Gastroesophageal sphincter (tissue), 4 donors: ENCODE data around the gene GPD1L. TPM values are rescaled to one million over a fixed set of nuclear protein-coding genes. Genes with fewer than 3 reads are reported as not detected.

Experiments
- ATAC-seq: fragments of 150-250 bp; one replicate; pipeline ENCODE4 v1.9.1; 2016; ENCODE audit warnings: mild to moderate bottlenecking, moderate library complexity
- H3K27ac ChIP-seq, 4 donors: fragments of 200-600 bp; sonication (generic) in 3 of 4; 1 replicate in 3 of 4; 2 replicates in 1 of 4; pipeline ENCODE4 v1.5.1; 2016 to 2019
- H3K27me3 ChIP-seq: fragments of 200-600 bp; sonication (generic); one replicate; pipeline ENCODE4 v1.5.1; 2019
- H3K36me3 ChIP-seq, 2 donors: fragments of 200-600 bp; sonication (generic); one replicate each; pipeline ENCODE4 v1.5.1; 2019; ENCODE audit warnings: control low read depth in 1 of 2
- H3K4me1 ChIP-seq, 3 donors: fragments of 200-600 bp; sonication (generic); 1 replicate in 2 of 3; 2 replicates in 1 of 3; pipeline ENCODE4 v1.5.1; 2016 to 2019; ENCODE audit warnings: control low read depth in 2 of 3
- H3K4me3 ChIP-seq, 2 donors: fragments of 200-600 bp; sonication (generic); one replicate each; pipeline ENCODE4 v1.5.1; 2019; ENCODE audit warnings: mild to moderate bottlenecking in 1 of 2, moderate library complexity in 1 of 2
- H3K9me3 ChIP-seq, 3 donors: fragments of 200-600 bp; sonication (generic); one replicate each; pipeline ENCODE4 v1.5.1; 2017 to 2019; ENCODE audit warnings: control low read depth in 2 of 3
- EP300 ChIP-seq: sonication (generic); formaldehyde crosslinking; IDR thresholded peaks from one replicate; pipeline ENCODE4 v1.6.1; 2017; ENCODE audit warnings: antibody characterized with exemption, mild to moderate bottlenecking
- POLR2A ChIP-seq, 2 donors: fragments of 450-650 bp; IDR thresholded peaks; one replicate each; pipeline ENCODE4 v1.6.1; 2017; ENCODE audit warnings: antibody characterized with exemption in 2 of 2, mild to moderate bottlenecking in 2 of 2, moderate library complexity in 1 of 2
- POLR2AphosphoS5 ChIP-seq: sonication (generic); formaldehyde crosslinking; IDR thresholded peaks from one replicate; pipeline ENCODE4 v1.6.1; 2017; ENCODE audit warnings: antibody characterized with exemption
- WGBS, 2 donors: methylation state at CpG; one replicate each; pipeline ENCODE4 v1.1.5; 2018; ENCODE audit warnings: low coverage in 1 of 2; 5-methylcytosine and 5-hydroxymethylcytosine counted together
- total RNA-seq, 4 donors: library from RNA; depleted of rRNA; stranded (reverse); fragments of >200 nt; gene quantifications; one replicate each; pipeline ENCODE4 v1.1.0, GENCODE V29; 2016
- TF ChIP-seq, protein P1 (sequence below), 4 experiments: fragments of 200-600 bp in 2 of 4; fragments of 450-650 bp in 2 of 4; sonication (generic) in 1 of 4; IDR thresholded peaks; one replicate each; pipeline ENCODE4 v1.5.1; 2017 to 2019; ENCODE audit warnings: antibody characterized with exemption in 4 of 4, mild to moderate bottlenecking in 2 of 4, moderate library complexity in 2 of 4

Gene GPD1L
- total RNA-seq, 4 donors from 2014 or later, result 85.0 to 162 (median 106) TPM

DNA sequence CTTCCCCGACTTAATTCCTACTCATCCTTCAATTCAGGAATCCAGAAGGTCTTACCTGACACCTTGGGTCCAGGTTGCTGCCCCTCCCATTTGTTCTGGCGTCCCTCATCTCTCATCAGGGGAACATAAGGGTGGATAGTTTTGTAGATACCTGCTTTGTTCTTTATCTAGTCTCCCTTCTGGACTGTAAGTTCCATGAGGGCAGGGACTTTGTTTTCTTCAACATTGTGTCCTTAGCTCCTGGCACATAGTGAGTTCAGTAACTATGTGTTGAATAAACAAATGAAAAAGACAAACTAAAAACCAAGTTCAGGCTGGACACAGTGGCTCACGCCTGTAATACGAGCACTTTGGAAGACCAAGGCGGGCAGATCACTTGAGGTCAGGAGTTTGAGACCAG is 13.2 kb upstream of the GPD1L start:
- H3K27me3 ChIP-seq, result no peaks in the 10 kb centered on the region
- no peak for ATAC-seq
- no peak overlapping the region for H3K27ac ChIP-seq
- no peaks in the 10 kb centered on the region for H3K9me3 ChIP-seq
- no peak overlapping the region for H3K4me3 ChIP-seq
- no peak for TF ChIP-seq POLR2A (IDR thresholded peaks at IDR 0.05)
- TF ChIP-seq POLR2AphosphoS5, result no peak
- TF ChIP-seq, protein P1, sequence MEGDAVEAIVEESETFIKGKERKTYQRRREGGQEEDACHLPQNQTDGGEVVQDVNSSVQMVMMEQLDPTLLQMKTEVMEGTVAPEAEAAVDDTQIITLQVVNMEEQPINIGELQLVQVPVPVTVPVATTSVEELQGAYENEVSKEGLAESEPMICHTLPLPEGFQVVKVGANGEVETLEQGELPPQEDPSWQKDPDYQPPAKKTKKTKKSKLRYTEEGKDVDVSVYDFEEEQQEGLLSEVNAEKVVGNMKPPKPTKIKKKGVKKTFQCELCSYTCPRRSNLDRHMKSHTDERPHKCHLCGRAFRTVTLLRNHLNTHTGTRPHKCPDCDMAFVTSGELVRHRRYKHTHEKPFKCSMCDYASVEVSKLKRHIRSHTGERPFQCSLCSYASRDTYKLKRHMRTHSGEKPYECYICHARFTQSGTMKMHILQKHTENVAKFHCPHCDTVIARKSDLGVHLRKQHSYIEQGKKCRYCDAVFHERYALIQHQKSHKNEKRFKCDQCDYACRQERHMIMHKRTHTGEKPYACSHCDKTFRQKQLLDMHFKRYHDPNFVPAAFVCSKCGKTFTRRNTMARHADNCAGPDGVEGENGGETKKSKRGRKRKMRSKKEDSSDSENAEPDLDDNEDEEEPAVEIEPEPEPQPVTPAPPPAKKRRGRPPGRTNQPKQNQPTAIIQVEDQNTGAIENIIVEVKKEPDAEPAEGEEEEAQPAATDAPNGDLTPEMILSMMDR (IDR thresholded peaks at IDR 0.05), result no peak
- no peaks in the 10 kb centered on the region for H3K36me3 ChIP-seq
- no peaks in the 10 kb centered on the region for H3K4me1 ChIP-seq
- whole genome bisulfite sequencing, 2 donors, result 83 to 91% methylated on average over 2 to 4 of the region's 5 CpGs

DNA sequence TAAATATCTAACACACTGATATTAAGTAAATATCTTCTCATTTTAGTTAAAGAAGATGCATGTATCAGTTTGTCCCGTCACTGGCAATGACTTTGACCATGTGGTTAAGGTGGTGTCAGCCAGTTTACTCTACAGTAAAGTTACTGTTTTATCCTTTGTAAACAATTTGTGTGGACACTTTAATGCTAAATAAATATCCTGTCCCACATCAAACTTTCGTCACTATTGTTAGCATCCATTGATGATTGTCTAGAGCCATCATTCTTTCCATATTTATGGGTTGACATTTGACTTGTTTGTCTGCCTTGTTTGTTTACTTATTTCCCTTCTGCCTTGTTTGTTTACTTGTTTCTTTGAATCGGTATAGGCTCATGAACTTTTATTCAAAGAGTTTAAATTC is 11.0 kb upstream of the GPD1L start:
- no peak for ATAC-seq
- Histone ChIP-seq H3K36me3 (no peaks in the 10 kb centered on the region), H3K4me1 (no peaks in the 10 kb centered on the region), H3K9me3 (no peaks in the 10 kb centered on the region), H3K4me3 (no peak overlapping the region), H3K27me3 (no peaks in the 10 kb centered on the region), H3K27ac (no peak overlapping the region)
- 64 to 87% methylated on average over 3 of the region's 3 CpGs for WGBS, 2 donors
- TF ChIP-seq, protein P1 (IDR thresholded peaks at IDR 0.05), result no peak
- TF ChIP-seq EP300 (no peak), POLR2AphosphoS5 (no peak), POLR2A (IDR thresholded peaks at IDR 0.05) (no peak)

DNA sequence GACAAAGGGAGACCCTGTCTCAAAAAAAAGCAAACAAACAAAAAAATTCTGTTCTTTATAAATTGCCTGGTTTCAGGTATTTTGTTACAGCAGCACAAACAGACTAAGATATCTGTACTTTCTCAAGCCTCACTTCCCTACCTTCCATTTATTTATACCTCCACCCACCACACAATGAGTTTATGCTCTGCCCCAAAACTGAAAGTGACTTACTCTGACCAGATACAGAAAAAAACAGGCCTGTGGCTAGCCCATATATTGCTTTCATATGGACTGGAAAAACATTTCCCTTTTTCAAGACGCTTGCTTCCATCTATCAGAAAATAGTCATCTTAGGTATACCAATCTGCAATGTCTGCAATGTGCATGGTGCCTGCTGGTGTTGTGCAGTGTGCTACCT is 8.7 kb upstream of the GPD1L start:
- Histone ChIP-seq H3K4me1 (no peaks in the 10 kb centered on the region), H3K9me3 (peaks cover 0 to 11% (median 0%) of the 10 kb centered on the region in 3 donors), H3K27ac (no peak overlapping the region), H3K4me3 (no peak overlapping the region), H3K27me3 (no peaks in the 10 kb centered on the region), H3K36me3 (no peaks in the 10 kb centered on the region)
- ATAC-seq, result no peak
- WGBS, 2 donors, result 89% methylated on average over 1 of the region's 1 CpG; no CpG with 5 or more reads in 1 of the 2 donors
- TF ChIP-seq POLR2A (IDR thresholded peaks at IDR 0.05), result no peak
- TF ChIP-seq, protein P1 (IDR thresholded peaks at IDR 0.05), result no peak
- TF ChIP-seq POLR2AphosphoS5, result no peak

DNA sequence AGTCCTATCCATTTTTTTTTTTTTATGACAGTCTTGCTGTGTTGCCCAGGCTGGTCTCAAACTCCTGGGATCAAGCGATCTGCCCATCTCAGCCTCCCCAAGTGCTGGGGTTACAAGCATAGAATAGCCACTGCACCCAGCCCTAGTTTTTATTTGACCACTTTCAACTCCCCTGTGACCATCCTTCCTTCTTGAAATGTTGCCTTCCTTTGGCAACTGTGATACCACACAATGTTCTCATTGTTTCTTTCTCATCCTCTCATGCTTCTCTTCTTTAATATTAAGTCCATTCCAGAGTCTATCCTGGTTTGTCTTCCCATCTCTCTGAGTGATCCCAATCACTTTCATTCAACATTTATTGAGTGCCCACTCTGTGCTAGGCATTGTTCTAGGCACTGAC is 7.9 kb upstream of the GPD1L start:
- TF ChIP-seq, protein P1 (IDR thresholded peaks at IDR 0.05), result no peak
- TF ChIP-seq POLR2A (IDR thresholded peaks at IDR 0.05), result no peak
- TF ChIP-seq POLR2AphosphoS5, result no peak
- TF ChIP-seq EP300, result no peak
- ATAC-seq, result no peak
- Histone ChIP-seq H3K27ac (no peak overlapping the region), H3K9me3 (peaks cover 0 to 13% (median 0%) of the 10 kb centered on the region in 3 donors), H3K4me1 (no peaks in the 10 kb centered on the region), H3K4me3 (no peak overlapping the region), H3K27me3 (no peaks in the 10 kb centered on the region), H3K36me3 (no peaks in the 10 kb centered on the region)
- WGBS, 2 donors, result 100% methylated on average over 1 of the region's 1 CpG

DNA sequence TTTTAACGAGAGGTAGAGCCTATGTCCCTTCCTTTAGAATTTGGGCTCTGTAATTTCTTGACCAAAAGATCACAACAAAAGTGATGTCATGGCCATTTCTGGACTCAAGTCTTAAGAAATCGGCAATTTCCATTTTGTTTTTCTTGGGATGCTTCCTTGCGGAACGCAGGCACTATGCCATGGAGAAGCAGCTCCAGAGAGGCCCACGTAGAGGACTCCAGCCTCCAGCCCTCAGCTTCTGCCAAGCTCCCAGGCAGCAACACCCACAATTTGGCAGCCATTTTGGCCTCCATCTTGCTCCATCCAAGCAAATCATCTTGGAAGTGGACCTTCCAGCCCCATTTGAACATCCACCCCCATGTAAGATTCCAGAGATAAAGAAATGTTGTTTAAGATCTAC is 6.0 kb upstream of the GPD1L start:
- Histone ChIP-seq H3K27me3 (no peaks in the 10 kb centered on the region), H3K27ac (no peak overlapping the region), H3K9me3 (peaks cover 0 to 13% (median 0%) of the 10 kb centered on the region in 3 donors), H3K36me3 (no peaks in the 10 kb centered on the region), H3K4me3 (no peak overlapping the region), H3K4me1 (no peaks in the 10 kb centered on the region)
- TF ChIP-seq EP300 (no peak), POLR2A (IDR thresholded peaks at IDR 0.05) (no peak), POLR2AphosphoS5 (no peak)
- TF ChIP-seq, protein P1 (IDR thresholded peaks at IDR 0.05), result no peak
- ATAC-seq, result no peak
- 81 to 89% methylated on average over 5 of the region's 5 CpGs for WGBS, 2 donors
